HG03139 (cell line): ENCODE measurements around the gene KANK2.
"Not testable (repeated sequence)": the region's sequence is repeated elsewhere in the genome, so short reads cannot be mapped to it uniquely, and the experiment has no call there.

Experiments
- ATAC-seq: cut with Tn5 transposase; IDR thresholded peaks from one replicate; pipeline ENCODE4 v1.9.1; 2021; ENCODE audit not compliant: unreplicated experiment

Gene KANK2

GRCh38 chr19:11198769-11199424, 1.6 kb upstream of the KANK2 start:
- no peak for ATAC-seq

GRCh38 chr19:11198175-11198534, 810 bp upstream of the KANK2 start:
- ATAC-seq = no peak

DNA sequence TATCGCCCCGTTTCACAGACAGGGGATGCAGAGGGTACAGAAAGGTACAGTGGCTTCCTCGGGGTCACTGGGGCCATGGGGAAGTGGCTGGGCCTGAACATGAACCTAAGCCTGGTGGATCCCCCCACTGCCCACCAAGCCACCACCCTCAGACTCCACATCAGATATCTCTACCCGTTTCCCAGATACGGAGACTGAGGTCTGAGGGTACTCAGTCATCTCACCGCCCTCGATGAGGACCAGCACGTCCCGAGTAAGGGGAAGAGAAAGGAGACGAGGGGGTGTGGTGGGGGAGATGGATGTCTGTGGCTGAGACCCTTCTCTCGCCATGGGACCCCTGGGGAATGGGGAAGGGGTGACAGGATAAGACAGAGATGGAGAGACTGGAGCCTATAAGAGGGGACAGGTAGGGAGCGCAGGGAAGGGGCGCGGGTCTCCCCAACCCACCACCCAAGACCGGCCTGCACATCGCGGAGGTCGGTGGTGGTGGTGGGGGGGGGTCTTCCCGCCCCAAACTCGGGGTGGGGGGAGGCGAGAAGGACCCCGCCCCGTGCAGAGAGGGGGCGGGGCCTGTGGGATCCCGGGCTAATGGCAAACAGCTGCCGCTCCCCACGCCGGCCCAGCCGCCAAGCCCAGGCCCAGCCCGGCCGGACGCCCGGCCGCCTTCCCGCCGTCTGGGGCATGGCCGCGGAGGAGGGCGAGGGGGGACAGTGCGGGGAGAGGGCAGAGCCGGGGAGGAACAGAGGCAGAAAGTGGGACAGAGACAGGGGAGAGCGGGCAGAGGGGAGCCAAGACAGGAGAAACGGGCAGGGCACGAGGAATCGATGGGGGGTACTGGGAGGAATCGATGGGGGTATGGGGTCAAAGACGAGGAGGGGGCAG, 698 bp downstream of the KANK2 start:
- ATAC-seq = no peak

GRCh38 chr19:11195681-11196080, 1.7 kb downstream of the KANK2 start:
- no peak for ATAC-seq

- no peak for ATAC-seq
These were observed 2.4 kb downstream of the KANK2 start for GRCh38 chr19:11194656-11195558.

DNA sequence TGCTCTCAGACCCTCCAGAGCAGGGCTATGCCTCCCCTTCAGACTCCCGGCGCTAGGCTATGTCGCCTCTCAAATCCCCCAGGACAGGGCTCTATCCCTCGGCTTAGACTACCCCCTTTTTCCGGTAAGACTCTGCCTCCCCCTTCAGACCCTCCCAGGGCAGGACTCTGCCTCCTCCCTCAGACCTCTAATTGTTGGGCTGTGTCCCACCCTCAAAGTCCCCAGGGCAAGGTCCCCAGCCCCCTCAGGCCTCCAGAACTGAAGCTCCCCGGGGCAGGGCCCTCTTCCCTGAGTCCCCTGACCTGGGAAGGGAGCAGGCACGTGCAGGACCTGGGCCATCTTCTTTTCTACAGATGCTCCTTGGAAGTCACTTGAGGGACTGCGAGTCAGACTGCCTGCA, 3.2 kb downstream of the KANK2 start:
- ATAC-seq = no peak

DNA sequence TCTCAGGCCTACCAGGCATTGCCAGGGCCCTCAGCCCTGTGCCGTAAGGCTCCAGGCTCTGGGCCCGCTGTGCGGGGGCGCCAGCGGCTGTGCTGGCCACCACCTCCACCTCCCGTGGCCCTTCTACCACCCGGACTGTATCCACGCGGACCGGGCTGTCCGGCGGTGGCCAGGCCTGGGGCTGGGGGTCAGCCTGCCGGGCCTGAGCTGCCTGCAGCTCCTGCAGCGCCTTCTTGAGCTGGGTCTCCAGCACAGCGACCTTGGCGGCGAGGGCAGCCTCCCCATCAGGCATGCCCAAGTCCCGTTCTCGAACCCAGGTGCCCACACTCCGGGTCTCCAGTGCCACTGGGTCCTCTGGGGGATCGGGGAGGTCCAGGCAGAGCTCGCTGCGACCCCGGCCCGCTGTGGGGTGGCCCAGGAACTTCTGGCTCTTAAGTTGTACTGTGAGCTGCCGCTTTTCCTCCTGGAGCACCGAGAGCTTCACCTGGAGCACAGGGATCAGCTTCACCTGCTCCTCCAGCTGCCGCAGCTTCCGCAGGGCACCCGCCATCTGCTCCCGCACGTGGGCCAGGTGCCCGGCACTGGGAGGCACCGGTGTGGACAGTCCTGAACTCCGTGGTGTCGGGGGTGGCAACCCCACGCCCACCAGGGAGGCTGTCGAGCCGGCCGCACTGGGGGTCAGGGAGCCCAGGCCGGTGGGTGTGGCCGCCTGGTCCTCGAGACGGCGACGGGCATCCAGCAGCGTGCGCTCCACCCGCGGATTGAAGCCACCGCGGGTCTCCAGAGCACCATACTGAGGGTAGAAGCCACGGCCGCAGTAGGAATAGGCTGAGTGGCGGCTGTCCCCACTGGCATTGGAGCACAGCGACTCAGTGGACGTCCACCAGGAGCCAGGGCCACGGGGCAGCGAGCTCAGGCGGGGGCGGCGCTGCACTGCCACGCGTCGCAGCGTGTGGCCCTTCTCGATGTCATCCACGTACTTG, 4.1 kb downstream of the KANK2 start:
- ATAC-seq = no peak

GRCh38 chr19:11191934-11192333, 5.4 kb downstream of the KANK2 start:
- no peak for ATAC-seq

DNA sequence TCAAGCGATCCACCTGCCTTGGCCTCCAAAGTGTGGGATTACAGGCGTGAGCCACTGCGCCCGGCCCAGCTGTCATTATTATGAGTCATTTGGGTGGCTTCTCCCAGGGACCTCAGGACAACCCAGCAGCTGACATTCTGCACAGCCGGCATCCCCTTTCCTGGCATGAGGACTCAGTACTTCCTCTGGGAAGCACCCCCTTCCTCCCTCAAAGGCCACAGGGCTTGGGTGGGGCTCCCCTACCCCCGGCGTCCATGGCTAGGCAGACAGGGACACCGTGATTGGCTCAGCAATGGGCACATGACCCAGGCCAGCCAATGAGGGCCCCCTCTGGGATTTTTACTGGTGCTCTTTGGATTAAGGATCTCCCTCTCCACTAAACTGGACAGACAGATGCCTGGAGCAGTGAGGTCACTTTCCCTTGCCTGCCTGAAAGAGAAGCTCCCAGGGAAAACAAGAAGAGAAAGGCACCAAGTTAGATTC, 6.0 kb downstream of the KANK2 start:
- no peak for ATAC-seq

DNA sequence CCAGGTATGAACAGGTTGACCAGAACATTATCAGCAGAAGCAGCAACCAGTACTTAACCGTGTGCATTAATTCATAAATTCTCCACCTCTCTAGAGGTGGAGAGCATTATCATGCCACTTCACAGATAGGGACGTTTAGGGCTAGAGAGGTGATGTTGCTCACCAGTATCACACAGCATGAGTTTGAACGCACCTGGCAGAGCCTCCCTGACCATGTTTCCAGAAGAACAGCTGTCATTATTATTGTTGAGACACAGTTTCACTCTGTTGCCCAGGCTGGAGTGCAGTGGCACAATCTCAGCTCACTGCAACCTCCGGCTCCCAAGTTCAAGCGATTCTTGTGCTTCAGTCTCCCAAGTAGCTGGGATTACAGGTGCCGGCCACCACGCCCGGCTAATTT, 6.8 kb downstream of the KANK2 start:
- no peak for ATAC-seq

GRCh38 chr19:11187441-11187840, 9.9 kb downstream of the KANK2 start:
- no peak for ATAC-seq

GRCh38 chr19:11182994-11183393, 14.4 kb downstream of the KANK2 start:
- ATAC-seq = no peak

- no peak for ATAC-seq
These were observed 15.9 kb downstream of the KANK2 start for GRCh38 chr19:11181488-11181887.

DNA sequence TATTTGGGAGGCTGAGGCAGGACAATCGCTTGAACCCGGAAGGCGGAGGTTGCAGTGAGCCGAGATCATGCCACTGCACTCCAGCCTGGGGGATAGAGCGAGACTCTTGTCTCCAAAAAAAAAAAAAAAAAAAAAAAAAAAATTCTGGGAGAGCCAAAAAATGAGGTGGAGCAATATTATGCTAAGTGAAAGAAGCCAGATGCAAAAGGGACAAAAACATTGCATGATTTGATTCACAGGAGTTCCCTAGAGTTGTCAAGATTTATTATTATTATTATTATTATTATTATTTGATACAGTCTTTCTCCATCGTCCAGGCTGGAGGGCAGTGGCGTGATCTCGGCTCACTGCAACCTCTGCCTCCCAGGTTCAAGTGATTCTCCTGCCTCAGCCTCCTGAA, 16.4 kb downstream of the KANK2 start:
- not testable (repeated sequence) for ATAC-seq

DNA sequence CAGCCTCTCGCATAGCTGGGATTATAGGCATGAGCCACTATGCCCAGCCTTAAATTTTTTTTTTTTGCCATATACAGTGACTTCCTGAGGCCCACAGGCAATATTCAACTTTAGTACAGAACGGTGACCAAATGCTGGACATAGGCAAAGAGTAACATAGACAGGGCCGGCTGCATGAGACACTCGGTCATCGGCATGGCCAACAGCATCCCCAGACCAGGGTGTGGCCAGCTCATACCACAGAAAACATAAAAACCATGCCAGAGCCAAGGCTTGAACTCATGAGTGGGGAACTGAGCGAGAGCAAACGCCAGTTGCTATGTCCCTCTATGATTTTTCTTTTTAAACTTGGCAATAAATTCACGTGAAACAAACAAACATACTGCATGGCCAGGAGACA, 17.0 kb downstream of the KANK2 start:
- no peak for ATAC-seq

DNA sequence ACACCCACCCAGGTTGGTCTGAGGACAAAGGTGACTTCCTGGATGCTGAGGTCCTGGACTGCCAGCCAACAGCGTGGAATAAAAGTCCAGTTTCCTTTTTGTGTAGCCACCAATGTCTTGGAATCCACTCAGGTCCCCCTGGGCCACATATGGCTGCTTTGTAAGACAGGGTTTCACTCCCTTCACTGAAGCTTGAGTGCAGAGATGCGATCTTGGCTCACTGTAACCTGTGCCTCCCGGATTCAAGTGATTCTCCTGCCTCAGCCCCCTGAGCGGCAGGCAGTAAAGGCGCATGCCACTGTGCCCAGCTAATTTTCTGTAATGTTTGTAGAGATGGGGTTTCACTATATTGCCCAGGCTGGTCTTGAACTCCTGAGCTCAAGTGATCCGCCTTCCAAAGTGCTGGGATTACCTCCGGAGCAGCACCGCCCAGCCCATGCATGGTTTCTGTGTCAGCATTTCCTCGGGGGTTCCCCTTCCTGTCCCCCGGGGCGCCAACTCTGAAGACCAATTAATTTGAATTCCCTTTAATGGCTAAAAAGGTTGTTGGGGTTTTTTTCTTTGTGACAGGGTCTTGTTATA, 17.5 kb downstream of the KANK2 start:
- no peak for ATAC-seq

GRCh38 chr19:11179145-11179465, 18.2 kb downstream of the KANK2 start:
- not testable (repeated sequence) for ATAC-seq

GRCh38 chr19:11177592-11177991, 19.8 kb downstream of the KANK2 start:
- ATAC-seq = no peak

- no peak for ATAC-seq
These were observed 20.7 kb downstream of the KANK2 start for GRCh38 chr19:11176466-11177193.
